CD4-positive, alpha-beta T cell treated with Interleukin-1 beta for 1 hour (primary cell): ENCODE data around the gene ATG9B.
"Not testable (repeated sequence)": the region's sequence is repeated elsewhere in the genome, so short reads cannot be mapped to it uniquely, and the experiment has no call there.

Experiments
- DNase-seq, 2 donors: peaks; one replicate each; pipeline ENCODE4 v3.0.0-alpha.2; 2020 to 2022

The ATG9B gene

GRCh38 chr7:151014950-151015349 is 9.3 kb downstream of the ATG9B start:
- peak; percentile 42 to 48 for DNase-seq

GRCh38 chr7:151013733-151014497 is 10.4 kb downstream of the ATG9B start:
- peak; percentile 95 to 98 for DNase-seq

- no peak for DNase-seq
Measured at GRCh38 chr7:151013356-151013732, 10.9 kb downstream of the ATG9B start.

GRCh38 chr7:151012911-151013347 is 11.4 kb downstream of the ATG9B start:
- peak in 1 of 2 donors; percentile 31 for DNase-seq

- DNase-seq = no peak
Measured at GRCh38 chr7:151012031-151012692, 12.1 kb downstream of the ATG9B start.

GRCh38 chr7:151011616-151012015 is 12.7 kb downstream of the ATG9B start:
- not testable (repeated sequence) for DNase-seq

- DNase-seq = peak in 1 of 2 donors; percentile 48
Measured at GRCh38 chr7:151011097-151011409, 13.2 kb downstream of the ATG9B start.

- DNase-seq = peak; percentile 44 to 50
Measured at GRCh38 chr7:151010307-151011096, 13.8 kb downstream of the ATG9B start.

- no peak for DNase-seq
Measured at GRCh38 chr7:151010037-151010306, 14.3 kb downstream of the ATG9B start.

GRCh38 chr7:151009327-151010036 is 14.8 kb downstream of the ATG9B start:
- DNase-seq = no peak

GRCh38 chr7:151008511-151009323 is 15.6 kb downstream of the ATG9B start:
- DNase-seq = peak; percentile 79 to 87

GRCh38 chr7:151008143-151008510 is 16.2 kb downstream of the ATG9B start:
- peak; percentile 25 to 62 for DNase-seq

- no peak for DNase-seq
Measured at GRCh38 chr7:151007469-151007898, 16.8 kb downstream of the ATG9B start.

- no peak for DNase-seq
Measured at GRCh38 chr7:151006590-151007300, 17.5 kb downstream of the ATG9B start.

GRCh38 chr7:151005566-151005965 is 18.7 kb downstream of the ATG9B start:
- DNase-seq = no peak

- no peak for DNase-seq
Measured at GRCh38 chr7:151003572-151003971, 20.7 kb downstream of the ATG9B start.

GRCh38 chr7:151001546-151001945 is 22.7 kb downstream of the ATG9B start:
- DNase-seq = no peak

GRCh38 chr7:151000897-151001495 is 23.3 kb downstream of the ATG9B start:
- no peak for DNase-seq

GRCh38 chr7:150999497-151000230 is 24.6 kb downstream of the ATG9B start:
- DNase-seq = peak; percentile 48 to 54

GRCh38 chr7:150999001-150999400 is 25.3 kb downstream of the ATG9B start:
- DNase-seq = no peak

- DNase-seq = no peak
Measured at GRCh38 chr7:150998341-150998740, 26.0 kb downstream of the ATG9B start.
